IPS-18c (cell line): ENCODE measurements around the gene GARIN5B.
A peak's percentile ranks its signal among the peaks of the same experiment; 100 is the strongest.

Experiments used
- H3K4me3 ChIP-seq: 2 replicates; pipeline ENCODE4 v1.7.0; 2013; ENCODE audit warnings: low read depth, mild to moderate bottlenecking, low read length, moderate library complexity; ENCODE audit not compliant: insufficient read depth
- H3K9me3 ChIP-seq: one replicate; pipeline ENCODE4 v1.6.1; 2013; ENCODE audit warnings: mild to moderate bottlenecking, low read length, moderate library complexity; ENCODE audit not compliant: control insufficient read depth, insufficient read depth

Gene GARIN5B

DNA sequence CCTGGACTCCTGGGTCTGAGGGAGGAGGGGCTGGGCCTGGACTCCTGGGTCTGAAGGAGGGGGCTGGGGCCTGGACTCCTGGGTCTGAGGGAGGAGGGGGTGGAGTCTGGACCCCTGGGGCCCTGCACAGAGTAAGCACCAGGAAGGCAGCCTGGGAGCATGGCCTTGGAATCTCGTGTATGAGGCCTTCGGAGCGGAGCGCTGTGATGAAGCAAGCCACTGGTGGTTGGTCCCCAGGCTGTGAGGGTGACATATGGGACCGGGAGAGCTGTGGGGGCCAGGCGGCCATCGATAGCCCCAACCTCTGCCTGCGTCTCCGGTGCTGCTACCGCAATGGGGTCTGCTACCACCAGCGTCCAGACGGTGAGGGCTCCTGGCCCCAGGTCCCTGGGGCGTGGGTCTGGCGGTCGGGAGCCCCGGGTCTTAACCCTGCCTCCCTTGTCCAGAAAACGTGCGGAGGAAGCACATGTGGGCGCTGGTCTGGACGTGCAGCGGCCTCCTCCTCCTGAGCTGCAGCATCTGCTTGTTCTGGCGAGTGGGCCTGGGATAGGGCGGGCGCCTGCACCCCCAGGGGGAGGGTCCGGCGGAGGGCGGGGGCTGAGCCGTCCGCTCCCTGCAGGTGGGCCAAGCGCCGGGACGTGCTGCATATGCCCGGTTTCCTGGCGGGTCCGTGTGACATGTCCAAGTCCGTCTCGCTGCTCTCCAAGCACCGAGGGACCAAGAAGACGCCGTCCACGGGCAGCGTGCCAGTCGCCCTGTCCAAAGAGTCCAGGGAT lies 14.5 kb upstream of the GARIN5B start:
- no peaks in the 10 kb centered on the region for H3K9me3 ChIP-seq
- H3K4me3 ChIP-seq, result peak overlapping the region; percentile 58

DNA sequence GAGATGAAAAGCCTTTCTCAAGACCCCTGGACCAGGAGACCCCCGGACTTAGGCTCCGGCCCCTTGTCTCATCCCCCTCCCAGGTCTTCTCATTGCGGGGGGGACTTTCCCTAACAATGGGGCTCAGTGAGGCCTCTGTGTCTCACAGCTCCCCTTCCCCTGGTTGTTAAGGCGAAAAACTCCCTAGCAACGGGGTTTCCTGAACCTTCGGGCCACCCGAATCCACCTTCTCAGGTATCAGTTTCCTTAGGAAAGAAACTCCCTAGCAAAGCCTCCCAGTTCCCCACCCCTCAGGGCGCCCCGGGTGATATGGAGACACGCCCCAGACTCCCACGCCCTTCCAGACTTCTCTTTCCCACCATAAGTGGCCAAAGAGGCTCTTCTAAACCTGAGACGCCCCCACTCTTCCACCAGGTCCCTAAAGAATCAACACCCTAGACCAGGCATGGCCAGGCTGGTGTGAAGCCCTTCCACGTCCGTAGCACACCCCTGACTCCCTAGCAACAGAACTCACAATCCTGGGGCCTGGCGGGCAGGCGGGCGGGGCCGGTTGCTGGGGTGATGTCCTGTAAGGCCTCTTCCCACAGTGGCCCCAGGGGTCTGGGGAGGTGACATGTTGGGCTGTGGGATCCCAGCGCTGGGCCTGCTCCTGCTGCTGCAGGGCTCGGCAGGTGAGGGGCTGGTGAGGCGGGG lies 13.3 kb upstream of the GARIN5B start, which contains the start of gene TMEM190:
TSS of gene TMEM190 (plus strand) at position 586 of the 693 bp plus-strand sequence. CDS start at position 614, 28 bp downstream.
- Histone ChIP-seq H3K4me3 (peak within 1 kb of the TSS; percentile 58), H3K9me3 (no peaks in the 10 kb centered on the region)

DNA sequence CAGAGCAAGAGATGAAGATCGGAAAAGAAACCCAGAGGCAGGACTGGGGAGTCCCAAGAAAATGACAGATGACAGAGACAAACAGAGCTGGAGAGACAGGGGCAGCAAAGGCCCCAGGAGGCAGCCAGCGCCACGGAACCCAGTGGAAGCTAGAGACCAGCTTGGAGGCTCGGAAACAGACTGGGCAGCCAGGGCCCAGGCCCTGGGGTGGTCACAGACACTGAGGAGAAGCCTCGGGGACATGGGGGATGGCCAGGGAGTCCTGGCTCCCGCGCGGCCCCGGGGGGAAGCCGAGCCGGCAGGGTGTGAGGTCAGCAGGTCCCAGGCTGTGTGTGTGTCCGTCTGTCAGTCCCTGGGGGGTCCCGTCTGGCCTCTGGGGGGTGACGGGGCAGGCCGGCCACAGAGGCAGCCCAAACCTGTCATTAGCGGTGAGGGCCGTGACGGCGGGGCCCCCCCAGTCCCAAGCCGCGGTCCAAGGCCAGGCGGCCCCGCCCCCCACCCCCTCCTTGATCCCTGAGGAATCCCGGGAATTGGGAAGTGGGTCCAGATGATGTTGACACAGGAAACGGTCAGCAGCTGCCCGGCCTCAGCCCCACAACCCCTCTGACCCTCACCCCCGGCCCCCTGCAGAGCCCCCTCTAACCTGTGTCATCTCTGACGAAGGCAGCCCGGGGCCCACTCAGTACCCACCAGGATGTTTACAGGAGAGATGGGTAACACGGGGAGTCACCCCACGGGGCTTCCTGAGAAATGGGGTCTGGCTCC lies 11.1 kb upstream of the GARIN5B start:
- Histone ChIP-seq H3K9me3 (no peaks in the 10 kb centered on the region), H3K4me3 (no peak overlapping the region)

- Histone ChIP-seq H3K4me3 (peak overlapping the region; percentile 20; the same call in 1 of the 2 replicates), H3K9me3 (no peaks in the 10 kb centered on the region)
Measured at GRCh38 chr19:55373306-55373992, 10.4 kb upstream of the GARIN5B start.

- no peaks in the 10 kb centered on the region for H3K9me3 ChIP-seq
- H3K4me3 ChIP-seq, result no peak overlapping the region
Measured at GRCh38 chr19:55372316-55373081, 9.4 kb upstream of the GARIN5B start.

DNA sequence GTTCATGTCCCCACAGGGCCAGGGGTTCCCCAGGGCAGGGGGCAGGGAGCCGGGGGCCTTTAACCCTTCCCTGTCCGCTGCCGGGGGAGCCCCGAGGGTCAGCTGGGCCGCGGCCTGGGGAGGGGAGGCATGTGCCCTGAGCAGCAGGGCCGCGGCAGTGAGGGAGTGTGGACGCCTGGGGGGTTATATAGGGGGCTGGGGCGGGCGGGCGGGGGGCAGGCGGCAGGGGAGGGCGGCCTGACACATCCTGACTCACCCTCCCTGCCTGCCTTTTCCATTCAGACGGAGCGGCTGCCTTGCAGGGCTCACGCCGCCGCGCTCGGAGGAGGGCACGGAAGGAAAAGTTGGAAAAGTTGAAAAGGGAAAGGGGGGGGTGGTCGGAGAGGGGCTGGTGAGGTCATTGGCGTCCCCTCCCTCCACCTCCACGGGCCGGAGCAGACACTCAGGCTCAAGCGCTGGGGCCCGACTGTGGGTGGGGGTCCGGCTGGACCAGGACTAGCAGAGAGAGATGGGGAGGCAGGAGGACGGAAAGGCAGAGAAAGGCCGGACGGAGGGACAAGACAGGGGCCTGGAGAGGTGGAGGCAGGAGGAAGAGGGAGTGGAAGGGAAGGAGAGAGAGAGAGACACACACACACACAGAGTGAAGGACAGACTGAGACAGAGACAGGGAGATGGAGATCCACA lies 7.4 kb upstream of the GARIN5B start, which contains the start of gene IL11:
TSS of gene IL11 (minus strand) at position 159 of the 684 bp plus-strand sequence. CDS start at position 6, 153 bp downstream.
- Histone ChIP-seq H3K4me3 (peak within 1 kb of the TSS; percentile 53), H3K9me3 (no peaks in the 10 kb centered on the region)

- peak overlapping the region; percentile 53 for H3K4me3 ChIP-seq
- no peaks in the 10 kb centered on the region for H3K9me3 ChIP-seq
Measured at GRCh38 chr19:55369653-55370304, 6.7 kb upstream of the GARIN5B start.

- peak overlapping the region; percentile 38; the same call in 1 of the 2 replicates for H3K4me3 ChIP-seq
Measured at GRCh38 chr19:55368701-55369563, 5.9 kb upstream of the GARIN5B start.

DNA sequence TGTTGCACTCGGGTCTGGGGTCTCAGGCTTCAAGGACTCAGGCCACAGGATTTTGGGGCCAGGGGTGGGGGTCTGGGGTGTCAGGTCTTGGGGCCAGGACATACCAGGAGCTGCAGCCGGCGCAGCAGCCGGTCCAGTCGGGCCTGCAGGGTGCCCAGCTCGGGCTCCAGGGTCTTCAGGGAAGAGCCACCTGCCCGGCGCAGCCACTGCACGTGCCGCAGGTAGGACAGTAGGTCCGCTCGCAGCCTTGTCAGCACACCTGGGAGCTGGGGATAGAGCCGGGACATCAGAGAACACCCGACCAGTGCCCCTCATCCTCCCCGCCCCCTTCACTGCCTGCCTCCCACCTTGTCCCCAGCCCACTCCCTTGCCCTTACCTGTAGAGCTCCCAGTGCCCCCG lies 5.0 kb upstream of the GARIN5B start:
- Histone ChIP-seq H3K9me3 (no peaks in the 10 kb centered on the region), H3K4me3 (no peak overlapping the region)

More at GRCh38 chr19:55368701-55369563, 5.9 kb upstream of the GARIN5B start:
- H3K9me3 ChIP-seq, result no peaks in the 10 kb centered on the region

- Histone ChIP-seq H3K9me3 (no peaks in the 10 kb centered on the region), H3K4me3 (no peak overlapping the region)
Measured at GRCh38 chr19:55366790-55367189, 3.7 kb upstream of the GARIN5B start.

DNA sequence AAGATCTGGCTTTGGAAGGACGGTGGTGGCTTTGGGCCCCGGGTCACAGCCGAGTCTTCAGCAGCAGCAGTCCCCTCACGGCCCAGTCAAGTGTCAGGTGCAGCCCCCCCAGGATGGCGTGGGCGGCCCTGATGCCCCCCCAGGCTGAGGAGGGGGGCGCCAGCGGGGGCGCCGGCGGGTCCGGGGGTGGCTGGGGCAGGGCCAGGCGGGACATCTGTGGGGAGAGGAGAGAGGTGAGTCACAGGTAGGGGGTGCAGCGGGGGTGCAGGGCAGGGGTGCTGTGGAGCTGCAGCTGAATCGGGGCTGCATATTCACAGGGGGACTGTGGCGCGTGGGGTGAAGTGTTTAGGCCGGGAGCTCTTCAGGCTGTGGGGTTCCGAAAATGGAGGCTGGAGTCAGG lies 2.9 kb upstream of the GARIN5B start:
- no peaks in the 10 kb centered on the region for H3K9me3 ChIP-seq
- H3K4me3 ChIP-seq, result no peak overlapping the region

GRCh38 chr19:55365245-55365644 lies 2.2 kb upstream of the GARIN5B start:
- Histone ChIP-seq H3K4me3 (no peak overlapping the region), H3K9me3 (no peaks in the 10 kb centered on the region)

DNA sequence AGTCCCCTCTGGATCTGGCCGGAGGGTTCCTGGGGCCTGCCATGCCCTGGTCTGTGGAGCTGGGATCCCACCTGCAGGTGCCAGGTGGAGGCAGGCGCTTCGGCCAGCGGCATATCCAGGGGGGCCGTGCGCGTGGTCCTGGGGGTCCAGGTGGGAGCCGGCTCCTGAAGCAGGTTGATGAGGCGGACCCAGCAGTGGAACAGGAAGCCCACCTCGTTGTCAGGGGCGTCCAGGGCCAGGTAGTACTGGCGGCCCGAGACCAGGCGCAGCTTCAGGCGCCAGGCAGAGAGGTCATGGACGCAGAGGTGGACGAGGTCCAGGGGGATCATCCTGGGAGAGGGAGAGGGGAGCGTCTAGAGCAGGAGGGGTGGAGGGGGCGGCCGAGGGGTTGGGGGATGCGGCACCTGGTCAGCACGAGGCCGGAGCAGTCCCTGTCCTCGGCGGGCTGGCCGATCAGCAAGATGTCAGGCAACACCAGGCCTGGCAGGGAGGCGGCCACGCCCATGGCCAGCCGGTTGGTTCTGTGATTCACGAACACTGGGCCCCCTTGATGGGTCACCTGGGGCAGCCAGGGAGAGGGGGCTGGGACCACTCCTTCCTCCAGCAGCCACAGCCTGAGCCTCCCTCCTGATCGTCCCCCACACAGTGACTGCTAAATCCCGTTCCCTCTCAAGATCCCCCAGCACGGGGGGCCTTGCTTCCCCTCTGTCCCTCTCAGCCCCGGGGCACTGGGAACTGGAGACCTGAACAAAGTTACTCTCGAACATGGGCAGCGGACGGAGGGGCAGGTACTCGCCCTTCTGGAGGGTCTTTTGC lies 678 bp downstream of the GARIN5B start:
- Histone ChIP-seq H3K9me3 (no peaks in the 10 kb centered on the region), H3K4me3 (no peak overlapping the region)

GRCh38 chr19:55360902-55361301 lies 2.2 kb downstream of the GARIN5B start:
- no peaks in the 10 kb centered on the region for H3K9me3 ChIP-seq
- H3K4me3 ChIP-seq, result no peak overlapping the region
